Measurements from ENCODE around the gene TIMM10B. TPM values are rescaled to one million over a fixed set of nuclear protein-coding genes. Genes with fewer than 3 reads are reported as not detected.

The TIMM10B gene
- total and polyA plus RNA-seq, 2 of the 13 experiments (the other 11 are each of a cell fraction or from before 2014, with no cell fraction given): 34.9 to 39.5 TPM

GRCh38 chr11:6481012-6481923 is at the start of gene TIMM10B, which contains the start of gene ARFIP2 (continued):
- TF ChIP-seq THYN1 (CRISPR knock-in tag; IDR thresholded peaks at IDR 0.05; ENCODE audit: borderline replicate concordance, low read depth) (no peak), CREB1 (IDR thresholded peaks at IDR 0.05) (peak; percentile 98), CREB1 (CRISPR knock-in tag; IDR thresholded peaks at IDR 0.05) (peak; percentile 99), NFKB2 (CRISPR knock-in tag; IDR thresholded peaks at IDR 0.05; ENCODE audit: borderline replicate concordance) (no peak; the same call in 1 of the 2 replicates), RBAK (CRISPR knock-in tag; IDR thresholded peaks at IDR 0.05) (no peak), ZSCAN30 (CRISPR knock-in tag; IDR thresholded peaks at IDR 0.05) (no peak), RBFOX2 (IDR thresholded peaks at IDR 0.05; ENCODE audit: low read depth, low read length) (peak; percentile 91), ERF (CRISPR knock-in tag; IDR thresholded peaks at IDR 0.05) (peak; percentile 75), ZNF816 (CRISPR knock-in tag; IDR thresholded peaks at IDR 0.05; ENCODE audit: borderline replicate concordance) (no peak), ZFP36 (IDR thresholded peaks at IDR 0.05; ENCODE audit: borderline replicate concordance, low read depth, low read length, partially characterized antibody) (no peak), ZBTB49 (CRISPR knock-in tag; IDR thresholded peaks at IDR 0.05; ENCODE audit: borderline replicate concordance) (no peak), ZNF577 (CRISPR knock-in tag; IDR thresholded peaks at IDR 0.05; ENCODE audit: borderline replicate concordance, low read depth) (no peak), DMAP1 (CRISPR knock-in tag; IDR thresholded peaks at IDR 0.05) (peak; percentile 88), TBL1XR1 (IDR thresholded peaks at IDR 0.05; ENCODE audit: borderline replicate concordance, low read length, partially characterized antibody) (no peak), SMARCC2 (IDR thresholded peaks at IDR 0.05) (no peak), ZNF3 (CRISPR knock-in tag; IDR thresholded peaks at IDR 0.05) (no peak), ZNF616 (CRISPR knock-in tag; IDR thresholded peaks at IDR 0.05; ENCODE audit: low read depth) (no peak), MLLT10 (CRISPR knock-in tag; IDR thresholded peaks at IDR 0.05) (no peak), TGIF2 (CRISPR knock-in tag; IDR thresholded peaks at IDR 0.05) (no peak; the same call in 1 of the 2 replicates)
- TF ChIP-seq, protein P1, sequence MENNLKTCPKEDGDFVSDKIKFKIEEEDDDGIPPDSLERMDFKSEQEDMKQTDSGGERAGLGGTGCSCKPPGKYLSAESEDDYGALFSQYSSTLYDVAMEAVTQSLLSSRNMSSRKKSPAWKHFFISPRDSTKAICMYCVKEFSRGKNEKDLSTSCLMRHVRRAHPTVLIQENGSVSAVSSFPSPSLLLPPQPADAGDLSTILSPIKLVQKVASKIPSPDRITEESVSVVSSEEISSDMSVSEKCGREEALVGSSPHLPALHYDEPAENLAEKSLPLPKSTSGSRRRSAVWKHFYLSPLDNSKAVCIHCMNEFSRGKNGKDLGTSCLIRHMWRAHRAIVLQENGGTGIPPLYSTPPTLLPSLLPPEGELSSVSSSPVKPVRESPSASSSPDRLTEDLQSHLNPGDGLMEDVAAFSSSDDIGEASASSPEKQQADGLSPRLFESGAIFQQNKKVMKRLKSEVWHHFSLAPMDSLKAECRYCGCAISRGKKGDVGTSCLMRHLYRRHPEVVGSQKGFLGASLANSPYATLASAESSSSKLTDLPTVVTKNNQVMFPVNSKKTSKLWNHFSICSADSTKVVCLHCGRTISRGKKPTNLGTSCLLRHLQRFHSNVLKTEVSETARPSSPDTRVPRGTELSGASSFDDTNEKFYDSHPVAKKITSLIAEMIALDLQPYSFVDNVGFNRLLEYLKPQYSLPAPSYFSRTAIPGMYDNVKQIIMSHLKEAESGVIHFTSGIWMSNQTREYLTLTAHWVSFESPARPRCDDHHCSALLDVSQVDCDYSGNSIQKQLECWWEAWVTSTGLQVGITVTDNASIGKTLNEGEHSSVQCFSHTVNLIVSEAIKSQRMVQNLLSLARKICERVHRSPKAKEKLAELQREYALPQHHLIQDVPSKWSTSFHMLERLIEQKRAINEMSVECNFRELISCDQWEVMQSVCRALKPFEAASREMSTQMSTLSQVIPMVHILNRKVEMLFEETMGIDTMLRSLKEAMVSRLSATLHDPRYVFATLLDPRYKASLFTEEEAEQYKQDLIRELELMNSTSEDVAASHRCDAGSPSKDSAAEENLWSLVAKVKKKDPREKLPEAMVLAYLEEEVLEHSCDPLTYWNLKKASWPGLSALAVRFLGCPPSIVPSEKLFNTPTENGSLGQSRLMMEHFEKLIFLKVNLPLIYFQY (CRISPR knock-in tag; IDR thresholded peaks at IDR 0.05; ENCODE audit: borderline replicate concordance): no peak
- TF ChIP-seq, protein P2, sequence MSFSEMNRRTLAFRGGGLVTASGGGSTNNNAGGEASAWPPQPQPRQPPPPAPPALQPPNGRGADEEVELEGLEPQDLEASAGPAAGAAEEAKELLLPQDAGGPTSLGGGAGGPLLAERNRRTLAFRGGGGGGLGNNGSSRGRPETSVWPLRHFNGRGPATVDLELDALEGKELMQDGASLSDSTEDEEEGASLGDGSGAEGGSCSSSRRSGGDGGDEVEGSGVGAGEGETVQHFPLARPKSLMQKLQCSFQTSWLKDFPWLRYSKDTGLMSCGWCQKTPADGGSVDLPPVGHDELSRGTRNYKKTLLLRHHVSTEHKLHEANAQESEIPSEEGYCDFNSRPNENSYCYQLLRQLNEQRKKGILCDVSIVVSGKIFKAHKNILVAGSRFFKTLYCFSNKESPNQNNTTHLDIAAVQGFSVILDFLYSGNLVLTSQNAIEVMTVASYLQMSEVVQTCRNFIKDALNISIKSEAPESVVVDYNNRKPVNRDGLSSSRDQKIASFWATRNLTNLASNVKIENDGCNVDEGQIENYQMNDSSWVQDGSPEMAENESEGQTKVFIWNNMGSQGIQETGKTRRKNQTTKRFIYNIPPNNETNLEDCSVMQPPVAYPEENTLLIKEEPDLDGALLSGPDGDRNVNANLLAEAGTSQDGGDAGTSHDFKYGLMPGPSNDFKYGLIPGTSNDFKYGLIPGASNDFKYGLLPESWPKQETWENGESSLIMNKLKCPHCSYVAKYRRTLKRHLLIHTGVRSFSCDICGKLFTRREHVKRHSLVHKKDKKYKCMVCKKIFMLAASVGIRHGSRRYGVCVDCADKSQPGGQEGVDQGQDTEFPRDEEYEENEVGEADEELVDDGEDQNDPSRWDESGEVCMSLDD (CRISPR knock-in tag; IDR thresholded peaks at IDR 0.05; ENCODE audit: borderline replicate concordance): peak; percentile 85; the same call in 1 of the 2 replicates
